GM20000 (cell line): ENCODE data around the gene HHIP.
A peak's percentile ranks its signal among the peaks of the same experiment; 100 is the strongest.

Source experiments
- DNase-seq: peaks from one replicate; pipeline ENCODE4 v3.0.0; 2012; ENCODE audit warnings: low spot score
- CTCF ChIP-seq: IDR thresholded peaks from 2 replicates; pipeline ENCODE4 v1.5.1; 2012; ENCODE audit warnings: mild to moderate bottlenecking, control low read depth; ENCODE audit errors: extremely low read depth, missing control alignments

HHIP gene

GRCh38 chr4:144645631-144646522 is at the start of gene HHIP:
Gene HHIP, plus strand, starts transcription at chr4:144646156. Its CDS starts 520 bp downstream, at chr4:144646676.
- TF ChIP-seq CTCF: no peak
- DNase-seq: peak; percentile 50

- no peak for DNase-seq
- no peak for TF ChIP-seq CTCF
Observed at GRCh38 chr4:144597171-144597570, 48.8 kb upstream of the HHIP start.

- DNase-seq: no peak
- TF ChIP-seq CTCF: no peak
Observed at GRCh38 chr4:144599621-144600020, 46.3 kb upstream of the HHIP start.

- DNase-seq: peak; percentile 18
- TF ChIP-seq CTCF: no peak
Observed at GRCh38 chr4:144611850-144612249, 34.1 kb upstream of the HHIP start.

GRCh38 chr4:144614850-144615585 is 30.9 kb upstream of the HHIP start:
- DNase-seq: no peak
- no peak for TF ChIP-seq CTCF

- DNase-seq: no peak
- TF ChIP-seq CTCF: no peak
Observed at GRCh38 chr4:144621681-144622080, 24.3 kb upstream of the HHIP start.

GRCh38 chr4:144627663-144628076 is 18.3 kb upstream of the HHIP start:
- TF ChIP-seq CTCF: no peak
- no peak for DNase-seq
